Kidney (tissue), 14 donors: ENCODE data around the gene CALR3. TPM values are rescaled to one million over a fixed set of nuclear protein-coding genes. Genes with fewer than 3 reads are reported as not detected.

ENCODE experiments used
- DNase-seq, 5 donors: peaks; one replicate each; pipeline ENCODE4 v3.0.0-alpha.2; 2013 to 2020
- FAIRE-seq: peaks from 2 replicates; lab custom pipeline; 2012; peaks lifted over from hg19 to GRCh38; lab: Jason Lieb, UNC
- H3K27ac ChIP-seq, 2 donors: one replicate each; pipeline ENCODE4 v1.7.0; 2013; ENCODE audit warnings: low read depth in 2 of 2, low read length in 2 of 2, inconsistent platforms in 1 of 2
- H3K27me3 ChIP-seq: one replicate; pipeline ENCODE4 v1.7.1; 2013; ENCODE audit warnings: low read length, inconsistent platforms; ENCODE audit not compliant: control insufficient read depth, insufficient read depth
- H3K36me3 ChIP-seq, 3 donors: one replicate each; pipeline versions ENCODE4 v1.7.0 to v1.7.1; 2013; ENCODE audit warnings: low read length in 3 of 3, control low read depth in 1 of 3, inconsistent platforms in 1 of 3; ENCODE audit not compliant: insufficient read depth in 3 of 3, control insufficient read depth in 2 of 3
- H3K4me1 ChIP-seq, 3 donors: one replicate each; pipeline versions ENCODE4 v1.7.0 to v1.7.1; 2013; ENCODE audit warnings: low read length in 3 of 3, inconsistent platforms in 1 of 3, low read depth in 1 of 3; ENCODE audit not compliant: control insufficient read depth in 2 of 3, insufficient read depth in 2 of 3
- H3K4me3 ChIP-seq, 3 donors: one replicate each; pipeline versions ENCODE4 v1.7.0 to v1.8.1; 2013; ENCODE audit warnings: low read length in 3 of 3, control low read depth in 1 of 3, inconsistent platforms in 1 of 3
- H3K9ac ChIP-seq, 3 donors: one replicate each; pipeline versions ENCODE4 v1.7.0 to v1.7.1; 2013; ENCODE audit warnings: low read length in 3 of 3, control low read depth in 1 of 3, inconsistent platforms in 1 of 3
- H3K9me3 ChIP-seq, 3 donors: one replicate each; pipeline versions ENCODE4 v1.7.0 to v1.7.1; 2013; ENCODE audit warnings: low read length in 3 of 3, control low read depth in 1 of 3, inconsistent platforms in 1 of 3; ENCODE audit not compliant: control insufficient read depth in 2 of 3, insufficient read depth in 1 of 3
- intact Hi-C: fragments of 100-400 bp; cut with DNase I; formaldehyde crosslinking; loops from one replicate; pipeline ENCODE4 v1.11.1; 2022
- polyA plus RNA-seq: library from polyadenylated mRNA; stranded (reverse); fragments of 350-450 nt; fragmentation: Illumina TruSeq; extraction: RNeasy Lipid Tissue Mini Kit (QIAGEN cat#74804); gene quantifications from one replicate; pipeline ENCODE4 v1.2.3, GENCODE V29; 2014; ENCODE audit warnings: low read depth, low replicate concordance; ENCODE audit not compliant: insufficient read depth
- total RNA-seq: library from RNA; stranded (reverse); fragmentation: NEBNext Ultra II Directional; extraction: Animal tissue kit (Norgen Biotek cat#: 25700); gene quantifications from one replicate; pipeline ENCODE4 v1.2.1, GENCODE V29; 2021
- TF ChIP-seq, protein P1 (sequence below): IDR thresholded peaks from 3 replicates; pipeline ENCODE4 v1.5.1; 2012; ENCODE audit warnings: mild to moderate bottlenecking, moderate library complexity, borderline replicate concordance; ENCODE audit not compliant: insufficient read depth; ENCODE audit errors: extremely low read depth
- donor health status: control.
- donor health status: control.
- donor health status: control.
- donor health status: control.
- donor health status: control.
- donor health status: DM: yes; HTN: yes; CAD: no.
- donor health status: Normal renal cell carcinoma (clear cell type).

Gene CALR3
- total and polyA plus RNA-seq, 2 donors from 2014 or later = not detected

DNA sequence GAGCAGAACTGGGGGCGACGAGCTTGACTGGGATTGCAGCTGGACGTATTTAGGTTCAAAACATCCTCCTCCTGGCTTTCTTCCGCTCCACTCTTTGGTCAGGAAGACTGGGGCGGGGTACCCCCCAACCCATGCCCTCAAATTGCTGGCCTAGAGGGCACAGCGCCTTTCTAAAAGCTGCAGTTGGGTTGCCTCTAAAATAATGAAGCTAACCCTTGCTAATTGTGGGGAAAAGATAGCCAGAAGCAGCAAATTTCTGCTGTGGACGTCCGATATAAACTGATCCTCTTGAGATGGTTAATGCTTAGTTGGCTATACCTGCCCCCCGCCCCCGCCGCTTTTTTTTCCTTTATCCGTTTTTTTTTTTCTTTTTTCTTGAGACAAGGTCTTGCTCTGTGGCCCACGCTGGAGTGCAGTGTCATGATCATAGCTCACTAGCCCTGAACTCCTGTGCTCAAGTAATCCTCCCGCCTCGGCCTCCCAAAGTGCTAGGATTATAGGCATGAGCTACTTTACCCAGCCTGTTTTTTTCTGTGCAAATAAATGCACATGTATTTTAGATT, 47.0 kb upstream of the CALR3 start:
- intact Hi-C loops = no loop called here
- H3K9ac ChIP-seq = peak overlapping the region; percentile 71 to 95 (median 95)
- H3K9me3 ChIP-seq = no peaks in the 10 kb centered on the region
- H3K4me1 ChIP-seq = peaks cover 0 to 15% (median 11%) of the 10 kb centered on the region in 3 donors
- peak overlapping the region; percentile 11 to 63 for H3K27ac ChIP-seq
- TF ChIP-seq, protein P1, sequence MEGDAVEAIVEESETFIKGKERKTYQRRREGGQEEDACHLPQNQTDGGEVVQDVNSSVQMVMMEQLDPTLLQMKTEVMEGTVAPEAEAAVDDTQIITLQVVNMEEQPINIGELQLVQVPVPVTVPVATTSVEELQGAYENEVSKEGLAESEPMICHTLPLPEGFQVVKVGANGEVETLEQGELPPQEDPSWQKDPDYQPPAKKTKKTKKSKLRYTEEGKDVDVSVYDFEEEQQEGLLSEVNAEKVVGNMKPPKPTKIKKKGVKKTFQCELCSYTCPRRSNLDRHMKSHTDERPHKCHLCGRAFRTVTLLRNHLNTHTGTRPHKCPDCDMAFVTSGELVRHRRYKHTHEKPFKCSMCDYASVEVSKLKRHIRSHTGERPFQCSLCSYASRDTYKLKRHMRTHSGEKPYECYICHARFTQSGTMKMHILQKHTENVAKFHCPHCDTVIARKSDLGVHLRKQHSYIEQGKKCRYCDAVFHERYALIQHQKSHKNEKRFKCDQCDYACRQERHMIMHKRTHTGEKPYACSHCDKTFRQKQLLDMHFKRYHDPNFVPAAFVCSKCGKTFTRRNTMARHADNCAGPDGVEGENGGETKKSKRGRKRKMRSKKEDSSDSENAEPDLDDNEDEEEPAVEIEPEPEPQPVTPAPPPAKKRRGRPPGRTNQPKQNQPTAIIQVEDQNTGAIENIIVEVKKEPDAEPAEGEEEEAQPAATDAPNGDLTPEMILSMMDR = no peak
- no peak for FAIRE-seq
- peaks cover 0 to 10% (median 2%) of the 10 kb centered on the region in 3 donors for H3K36me3 ChIP-seq
- H3K4me3 ChIP-seq = peak overlapping the region; percentile 84 to 96 (median 94)
- no peaks in the 10 kb centered on the region for H3K27me3 ChIP-seq
- DNase-seq = peak in 1 of 5 donors; percentile 22

DNA sequence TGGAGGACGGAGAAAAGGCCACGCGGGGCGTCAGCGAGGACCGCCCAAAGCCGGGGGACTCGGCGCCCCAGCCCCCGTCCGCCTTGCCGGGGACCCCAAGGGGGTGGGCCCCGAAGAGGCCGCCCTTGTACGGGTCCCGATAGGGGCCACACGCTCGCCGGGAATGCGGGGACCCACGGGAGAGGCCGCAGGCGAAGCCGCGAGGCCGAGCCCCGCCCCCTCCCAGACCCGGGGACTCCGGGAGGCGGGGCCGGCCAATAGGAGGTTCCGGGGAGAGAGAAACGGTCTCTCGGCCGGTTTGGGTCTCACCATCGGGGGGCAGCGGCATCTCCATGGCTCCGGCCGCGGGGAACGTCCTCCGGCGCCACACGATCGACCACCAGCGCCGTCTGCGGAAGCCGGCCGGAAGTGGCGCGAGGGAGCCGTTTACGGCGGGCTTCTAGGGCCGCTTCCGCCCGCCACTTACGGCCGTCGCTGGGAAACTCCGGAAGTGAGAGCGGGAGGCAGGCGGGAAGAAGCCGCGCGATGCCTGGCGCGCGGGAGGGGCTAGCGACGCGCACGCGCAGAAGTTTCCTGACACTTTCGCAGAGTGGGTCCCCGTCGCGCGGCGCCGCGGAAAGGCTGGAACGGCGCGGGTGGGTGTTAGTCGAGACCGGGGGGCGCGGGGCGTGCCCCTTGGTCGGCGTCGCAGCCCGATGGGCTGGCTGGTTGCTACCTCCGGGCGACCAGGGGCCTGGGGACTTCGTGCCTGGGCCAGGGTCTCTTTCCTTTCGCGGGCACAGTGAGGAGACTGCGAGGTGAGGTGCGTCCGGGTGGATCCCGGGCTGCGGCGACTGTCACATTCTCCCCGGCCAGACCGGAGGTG, 46.3 kb upstream of the CALR3 start, which contains the start of gene CHERP:
TSS of gene CHERP (minus strand) at position 393 of the 865 bp plus-strand sequence. CDS start at position 334, 59 bp downstream.
- Histone ChIP-seq H3K4me3 (peak within 1 kb of the TSS; percentile 90 to 96 (median 94)), H3K9ac (peak within 1 kb of the TSS; percentile 81 to 95 (median 95)), H3K4me1 (peaks cover 0 to 15% (median 11%) of the 10 kb centered on the region in 3 donors), H3K27me3 (no peaks in the 10 kb centered on the region), H3K36me3 (peaks cover 0 to 15% (median 2%) of the 10 kb centered on the region in 3 donors), H3K27ac (peak within 1 kb of the TSS; percentile 11 to 76), H3K9me3 (no peaks in the 10 kb centered on the region)
- intact Hi-C loops = no loop called here
- TF ChIP-seq, protein P1 = peak; percentile 4
- DNase-seq (peak; percentile 94 to 98 (median 98)), FAIRE-seq (no peak)

DNA sequence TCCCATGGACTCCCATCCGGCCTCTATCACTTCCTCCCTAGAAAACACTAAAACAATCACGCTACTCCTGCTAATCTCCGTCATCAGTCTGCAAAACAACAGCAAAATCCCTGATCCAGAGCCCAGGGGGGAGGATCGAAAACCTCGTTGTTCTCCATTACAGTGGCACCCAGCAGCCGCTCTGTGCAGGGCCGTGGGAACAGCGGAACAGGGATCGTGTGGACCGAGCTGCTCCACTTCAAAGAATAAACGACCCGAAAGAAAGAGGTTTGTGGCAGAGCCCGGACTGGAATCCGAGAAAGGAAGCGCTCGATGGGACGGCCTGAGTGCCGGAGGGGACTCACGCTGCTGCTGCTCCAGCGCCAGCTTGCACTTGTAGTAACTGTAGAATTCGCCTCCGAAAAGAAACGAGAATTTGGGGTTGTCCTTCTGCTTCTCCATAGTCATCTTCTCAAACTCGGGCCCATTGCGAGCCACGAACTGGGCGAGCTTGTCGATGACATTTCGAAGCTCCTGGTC, 45.6 kb upstream of the CALR3 start:
- peaks cover 0 to 15% (median 11%) of the 10 kb centered on the region in 3 donors for H3K4me1 ChIP-seq
- H3K9ac ChIP-seq = peak overlapping the region; percentile 61 to 95 (median 81)
- H3K27ac ChIP-seq = peak overlapping the region in 1 of 2 donors; percentile 76
- DNase-seq = peak in 2 of 5 donors; percentile 8 to 49
- H3K36me3 ChIP-seq = peaks cover 0 to 15% (median 2%) of the 10 kb centered on the region in 3 donors
- H3K27me3 ChIP-seq = no peaks in the 10 kb centered on the region
- TF ChIP-seq, protein P1 = no peak
- no peak for FAIRE-seq
- no peaks in the 10 kb centered on the region for H3K9me3 ChIP-seq
- intact Hi-C loops = no loop called here
- peak overlapping the region; percentile 90 to 96 (median 94) for H3K4me3 ChIP-seq
